Gastroesophageal sphincter (tissue), 3 donors: ENCODE measurements around the gene ATRAID.

Experiments used
- CTCF ChIP-seq, 4 experiments: fragments of 200-600 bp in 2 of 4; fragments of 450-650 bp in 2 of 4; sonication (generic) in 1 of 4; IDR thresholded peaks; one replicate each; pipeline ENCODE4 v1.5.1; 2017 to 2019; ENCODE audit warnings: antibody characterized with exemption in 4 of 4, mild to moderate bottlenecking in 2 of 4, moderate library complexity in 2 of 4
- POLR2AphosphoS5 ChIP-seq: sonication (generic); formaldehyde crosslinking; IDR thresholded peaks from one replicate; pipeline ENCODE4 v1.6.1; 2017; ENCODE audit warnings: antibody characterized with exemption

GRCh38 chr2:27211943-27212625 lies at the start of gene ATRAID, which contains the start of gene SLC5A6:
- TF ChIP-seq CTCF (IDR thresholded peaks at IDR 0.05) (peak in 1 of 4 experiments; percentile 15), POLR2AphosphoS5 (peak; percentile 68)
